Endometrial microvascular endothelial cells (primary cell): ENCODE results near the gene ZNF550. TPM values are rescaled to one million over a fixed set of nuclear protein-coding genes. Genes with fewer than 3 reads are reported as not detected.

ENCODE experiments used
- in situ Hi-C: cut with HindIII; loops from 2 replicates; pipeline ENCODE4 v1.10.0; 2017; ENCODE audit warnings: low sequenced_read_pairs, low pct_unique_long_range_greater_than_20kb; ENCODE audit errors: inconsistent ontology term
- total RNA-seq: library from RNA; depleted of rRNA; stranded (reverse); fragments of >200 nt; gene quantifications from one replicate; pipeline ENCODE4 v1.2.3, GENCODE V29; 2015; ENCODE audit errors: inconsistent ontology term

The ZNF550 gene
- total RNA-seq = 3.1 TPM

DNA sequence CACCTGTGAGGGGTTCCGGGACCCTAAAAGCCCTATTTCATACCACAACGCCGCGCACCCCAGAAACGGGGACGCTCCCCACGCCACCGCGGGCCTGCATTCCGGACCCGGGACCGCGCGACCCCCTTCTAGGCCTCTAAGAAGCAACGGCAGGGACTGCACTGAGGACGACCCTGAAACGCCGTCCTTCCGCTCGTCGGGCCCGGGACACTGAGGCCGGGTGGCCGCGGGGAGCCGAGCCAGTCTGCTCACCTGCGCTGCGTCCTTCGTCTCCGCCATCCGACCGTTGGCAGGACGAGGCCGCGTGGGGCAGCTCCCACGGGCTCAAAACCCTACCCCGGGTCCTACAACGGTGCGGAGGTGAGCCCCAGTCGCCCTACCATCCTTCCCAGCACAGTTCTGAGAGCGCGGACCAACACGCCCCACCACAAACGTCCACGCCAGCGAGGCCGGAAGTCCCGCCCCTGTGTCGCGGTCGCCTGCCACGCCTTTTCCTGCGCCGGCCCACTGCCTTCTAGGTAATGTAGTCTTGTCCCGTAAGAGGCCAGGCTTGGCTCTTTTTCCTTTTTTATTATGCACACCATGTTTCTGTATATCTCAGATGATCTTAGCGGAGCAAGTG is at the start of gene ZNF550:
Gene ZNF550, minus strand, starts transcription at position 460 of the 622 bp plus-strand sequence. Its CDS starts 181 bp downstream, at position 279.
- in situ Hi-C loops = no loop called here

DNA sequence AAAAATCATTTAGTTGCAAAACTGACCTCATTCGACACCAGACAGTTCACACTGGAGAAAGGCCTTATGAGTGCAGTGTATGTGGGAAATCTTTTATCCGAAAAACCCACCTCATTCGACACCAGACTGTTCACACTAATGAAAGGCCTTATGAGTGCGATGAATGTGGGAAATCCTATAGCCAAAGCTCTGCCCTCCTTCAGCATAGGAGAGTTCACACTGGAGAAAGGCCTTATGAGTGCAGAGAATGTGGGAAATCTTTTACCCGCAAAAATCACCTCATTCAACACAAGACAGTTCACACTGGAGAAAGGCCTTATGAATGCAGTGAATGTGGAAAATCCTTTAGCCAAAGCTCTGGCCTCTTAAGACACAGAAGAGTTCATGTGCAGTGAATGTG is 47.3 kb upstream of the ZNF550 start:
- in situ Hi-C loops = no loop called here

DNA sequence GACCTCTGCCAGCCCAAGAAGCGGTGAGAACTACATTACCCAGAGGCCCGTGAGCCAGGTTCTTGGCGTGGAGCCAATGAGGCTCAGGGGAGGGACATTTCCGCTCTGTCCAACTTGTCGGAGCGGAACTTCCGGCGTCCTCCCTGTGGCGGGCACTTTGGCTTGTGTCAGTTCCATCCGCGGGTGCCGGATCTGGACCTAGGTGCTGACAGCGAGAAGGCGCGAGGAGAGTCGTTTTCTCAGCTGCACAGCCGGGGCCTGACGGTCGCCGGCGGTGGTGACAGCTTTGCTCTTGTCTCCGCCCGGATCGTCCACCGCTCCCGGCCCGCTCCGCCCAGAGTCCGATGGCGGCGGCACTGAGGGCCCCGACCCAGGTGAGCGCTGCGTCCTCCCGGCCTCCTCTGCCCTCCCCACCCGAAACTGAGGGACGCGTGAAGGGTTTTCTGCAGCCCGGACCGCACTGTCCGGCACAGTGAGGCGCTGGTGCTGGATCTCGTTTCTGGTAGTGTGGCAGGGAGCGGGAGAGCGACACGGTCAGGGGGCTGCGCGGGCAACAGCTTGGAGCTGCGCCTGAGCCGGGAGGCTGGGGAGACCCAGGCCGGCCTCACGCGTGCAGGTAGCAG is 40.2 kb upstream of the ZNF550 start, which contains the start of gene ZNF530:
Gene ZNF530, plus strand, starts transcription at position 125 of the 623 bp plus-strand sequence. CDS start 4,461 bp downstream, outside the sequence.
- in situ Hi-C loops = no loop called here

DNA sequence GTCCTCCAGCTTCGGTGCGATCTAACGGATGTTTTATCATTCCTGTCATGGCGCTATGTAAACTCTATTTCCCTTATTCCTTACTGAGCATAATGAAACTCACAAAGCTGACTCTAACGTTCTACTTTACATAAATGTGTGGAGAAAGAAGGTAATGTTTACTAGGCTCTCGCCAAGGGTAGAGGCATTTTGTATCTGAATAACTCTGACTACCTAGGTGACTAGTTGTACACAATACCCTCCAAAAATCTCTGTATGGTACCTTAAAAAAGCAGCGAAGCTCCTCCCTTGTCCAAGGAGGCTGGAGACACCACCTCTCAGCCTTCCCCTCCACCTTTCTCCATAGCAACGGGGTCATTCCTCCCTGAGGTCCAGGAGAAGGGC is 39.7 kb upstream of the ZNF550 start:
- in situ Hi-C loops = no loop called here

DNA sequence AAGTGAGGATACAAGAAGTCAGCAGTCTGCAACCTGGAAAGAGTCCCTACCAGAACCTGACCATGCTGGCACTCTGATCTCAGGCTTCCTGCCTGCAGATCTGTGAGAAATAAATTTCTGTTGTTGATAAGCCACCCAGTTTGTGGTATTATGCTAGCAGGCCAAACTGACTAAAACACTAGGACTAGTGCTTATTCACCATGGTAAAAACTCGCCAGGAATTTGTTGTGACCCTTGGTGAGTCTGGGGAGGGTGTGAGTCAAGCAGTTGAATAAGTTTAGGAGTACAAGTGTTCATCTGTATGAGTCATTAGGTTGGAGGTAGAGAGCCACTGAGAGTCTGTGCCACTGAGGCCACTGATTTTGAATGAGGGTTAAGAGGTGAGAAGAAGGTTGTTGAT is 27.9 kb upstream of the ZNF550 start:
- in situ Hi-C loops = no loop called here

DNA sequence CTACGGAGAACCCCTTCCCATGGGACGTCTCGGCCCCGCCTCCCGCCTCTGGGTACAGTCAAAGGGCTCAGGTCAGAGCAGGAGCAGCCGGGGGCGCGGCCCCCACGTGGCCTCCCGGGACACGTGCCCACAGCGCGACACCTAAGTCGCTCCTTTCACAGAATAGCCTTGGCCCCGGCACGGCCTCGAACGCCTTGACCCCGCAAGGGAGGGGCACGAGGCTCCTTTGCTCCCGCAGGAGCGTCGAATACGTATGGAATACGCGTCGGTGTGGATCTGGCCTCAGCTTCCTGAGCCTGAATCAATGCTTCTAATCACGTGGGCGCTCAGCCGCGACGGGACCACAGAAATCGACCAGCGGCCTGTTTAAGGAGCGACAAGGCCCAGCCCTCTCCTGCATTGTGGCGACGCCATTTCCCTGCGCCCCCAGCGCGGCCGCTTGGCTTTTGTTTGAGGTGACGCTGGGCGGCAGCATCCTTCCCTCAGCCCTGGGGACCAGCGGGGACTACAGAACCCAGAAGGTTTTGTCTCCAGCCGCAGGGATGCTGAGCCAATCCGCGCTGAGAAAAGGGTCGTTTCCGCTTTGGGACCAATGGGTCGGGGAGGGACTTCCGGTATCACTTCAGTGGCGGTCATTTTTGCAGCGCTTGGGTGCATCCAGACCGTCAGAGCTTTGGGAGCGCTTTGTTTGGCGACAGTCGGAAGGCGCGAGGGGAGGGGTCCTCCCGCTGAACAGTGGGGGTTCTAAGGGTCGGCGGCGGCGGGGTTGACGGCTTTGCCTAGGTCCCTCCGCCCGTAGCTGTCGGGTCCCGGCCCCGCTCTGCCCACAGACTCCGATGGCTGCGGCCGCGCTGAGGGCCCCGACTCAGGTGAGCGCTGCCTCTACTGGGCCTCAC is 24.1 kb upstream of the ZNF550 start, which contains the start of gene ZIK1:
Gene ZIK1, plus strand, starts transcription at position 625 of the 896 bp plus-strand sequence. Its CDS starts 212 bp downstream, at position 837.
- in situ Hi-C loops = no loop called here

DNA sequence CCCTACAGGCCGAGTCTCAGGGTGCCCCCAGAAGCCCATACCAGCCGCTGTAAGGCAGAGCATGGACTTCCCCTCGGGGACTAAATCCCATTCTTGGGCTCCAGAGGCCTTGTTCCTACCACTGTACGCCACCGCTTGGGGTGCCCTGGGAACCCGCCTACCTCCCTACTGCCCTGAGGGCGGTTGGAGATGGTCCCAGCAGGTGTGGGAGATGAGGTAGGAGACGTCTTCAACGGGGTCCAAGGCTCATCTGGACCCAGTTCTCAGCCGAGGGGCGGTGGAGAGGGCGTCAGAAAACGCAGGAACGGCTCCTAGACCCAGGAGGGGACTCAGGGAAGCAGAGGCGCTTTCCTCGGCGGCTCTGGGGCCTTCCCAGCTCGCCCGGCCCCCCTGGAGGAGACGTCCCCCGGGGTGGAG is 23.4 kb upstream of the ZNF550 start:
- in situ Hi-C loops = no loop called here

DNA sequence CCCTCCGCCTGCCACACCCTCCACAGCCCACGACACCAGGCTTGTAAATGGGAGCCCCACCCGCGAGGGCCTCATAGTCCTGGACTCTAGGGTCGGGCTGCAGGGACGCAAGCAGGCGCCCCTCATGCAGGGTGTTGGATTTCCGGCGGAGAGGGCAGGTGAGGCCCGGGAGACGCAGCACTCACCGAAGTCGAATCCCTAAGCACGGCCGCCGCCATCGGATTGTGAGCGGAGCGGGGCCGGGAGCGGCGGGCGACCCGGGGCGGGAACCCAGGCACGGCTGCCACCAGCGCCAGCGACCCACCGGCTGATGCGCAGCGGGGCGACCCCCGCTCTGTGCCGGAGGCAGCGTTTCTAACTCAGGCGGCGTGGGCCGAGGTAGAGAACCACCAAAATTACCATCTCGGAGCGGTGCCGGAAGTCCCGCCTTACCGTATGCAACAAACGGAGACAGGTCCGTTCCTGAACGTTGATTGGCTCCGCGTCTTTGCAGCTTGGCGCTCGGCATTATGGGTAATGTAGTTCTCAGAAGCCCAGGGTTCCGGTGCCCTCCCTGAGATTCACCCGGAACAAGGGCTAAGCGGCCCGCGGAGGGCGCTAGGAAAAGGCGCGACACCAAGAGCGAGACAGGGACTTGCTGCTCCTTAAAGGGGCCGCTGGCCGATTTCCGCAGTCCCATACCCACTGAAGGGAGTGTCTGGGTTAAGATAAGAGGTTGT is 19.0 kb upstream of the ZNF550 start, which contains the start of gene ZNF416:
Gene ZNF416, minus strand, starts transcription at position 425 of the 719 bp plus-strand sequence. Its CDS starts 207 bp downstream, at position 218.
- in situ Hi-C loops = no loop called here

DNA sequence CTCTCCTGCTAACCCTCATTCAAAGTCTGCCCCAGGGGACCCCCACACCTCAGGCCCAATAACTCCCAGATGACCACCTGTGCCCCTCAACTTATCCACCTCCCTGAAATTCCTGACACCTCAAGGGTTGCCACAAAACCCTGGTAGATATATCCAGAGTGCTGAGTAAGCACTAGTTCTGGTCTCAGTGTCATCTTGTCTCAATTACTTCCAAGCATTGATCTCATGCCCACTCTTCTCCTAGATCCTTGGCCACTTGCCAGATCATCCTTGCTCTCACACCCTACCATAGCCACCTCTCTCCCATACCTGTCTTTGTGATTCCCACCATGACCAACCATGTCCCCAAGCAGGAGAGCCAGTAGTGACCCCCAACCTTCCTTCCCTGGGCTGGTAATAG is 17.0 kb upstream of the ZNF550 start:
- in situ Hi-C loops = no loop called here

DNA sequence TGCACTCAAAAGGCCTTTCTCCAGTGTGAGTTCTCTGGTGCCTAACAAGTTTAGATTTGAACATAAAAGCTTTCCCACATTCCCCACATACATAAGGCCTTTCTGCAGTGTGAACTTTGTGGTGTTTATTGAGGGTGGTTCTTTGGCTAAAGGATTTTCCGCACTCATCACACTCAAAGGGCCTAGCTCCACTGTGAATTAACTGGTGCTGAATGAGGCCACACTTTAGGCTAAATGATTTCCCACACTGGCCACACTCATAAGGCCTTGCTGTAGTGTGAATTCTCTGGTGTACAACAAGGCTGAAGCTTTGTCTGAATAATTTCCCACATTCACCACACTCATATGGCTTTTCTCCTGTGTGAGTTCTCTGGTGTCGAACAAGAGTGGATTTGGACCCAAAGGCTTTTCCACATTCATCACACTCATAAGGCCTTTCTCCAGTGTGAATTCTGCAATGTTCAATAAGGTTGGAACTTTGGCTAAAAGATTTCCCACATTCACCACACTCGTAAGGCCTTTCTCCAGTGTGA is 12.8 kb upstream of the ZNF550 start:
- in situ Hi-C loops = no loop called here

DNA sequence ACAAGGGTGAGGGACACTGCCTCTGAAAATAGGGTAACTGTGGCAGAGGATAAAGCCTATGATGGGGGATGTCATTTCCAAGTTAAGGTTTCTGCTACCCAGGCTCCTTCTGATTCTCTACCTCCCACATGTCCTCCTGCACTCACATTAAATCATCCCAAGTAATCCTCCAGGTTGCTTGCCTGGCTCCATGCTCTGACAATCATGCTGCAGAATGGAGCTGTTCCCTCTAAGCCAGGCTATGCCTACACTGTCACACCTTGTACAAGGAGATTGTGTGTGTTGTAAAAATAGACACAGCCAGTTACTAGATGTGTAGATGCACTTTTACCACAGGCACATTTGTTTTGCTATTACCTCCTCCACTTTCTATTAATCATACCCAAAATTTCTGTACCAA is 11.0 kb upstream of the ZNF550 start:
- in situ Hi-C loops = no loop called here

DNA sequence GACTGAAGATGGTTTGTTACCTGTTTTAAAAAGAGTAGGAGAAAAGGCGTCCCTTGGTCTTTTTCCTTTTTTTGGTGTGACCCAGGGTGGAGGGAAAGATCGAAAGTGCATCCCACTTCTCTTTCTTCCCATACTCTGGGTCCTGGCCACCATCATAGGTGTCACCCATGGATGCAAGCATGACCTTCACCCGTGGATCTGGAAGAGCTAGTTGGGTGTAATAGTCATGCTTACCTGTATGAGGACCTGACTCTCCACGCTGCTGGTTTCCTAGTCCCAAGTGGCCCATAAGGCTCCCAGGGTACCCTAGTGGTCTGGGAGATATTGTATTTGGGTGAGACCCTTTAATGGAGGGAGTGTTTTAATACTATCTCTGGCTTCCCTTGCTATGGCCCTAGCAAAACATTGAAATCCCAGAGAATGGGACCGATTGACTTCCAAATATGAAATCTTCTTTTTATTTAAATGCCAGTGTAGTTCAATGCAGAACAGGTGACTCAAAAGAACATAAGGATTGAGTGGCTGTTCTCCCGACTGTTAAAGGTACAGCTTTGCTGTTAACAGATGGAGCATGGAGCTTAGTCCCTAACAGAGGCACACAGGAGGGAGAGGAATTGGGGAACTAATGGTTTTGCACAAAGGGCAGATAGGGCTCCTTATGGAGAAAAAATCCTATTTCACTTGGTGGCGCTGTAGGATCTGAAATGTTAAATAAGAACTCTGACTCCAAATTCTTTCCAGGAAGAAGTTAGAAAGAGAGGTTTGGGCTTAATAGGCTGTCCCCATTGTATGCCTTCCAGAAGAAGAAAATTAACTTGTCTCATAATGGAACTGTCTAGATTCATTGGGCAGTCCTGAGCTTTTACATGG is 7.0 kb upstream of the ZNF550 start:
- in situ Hi-C loops = no loop called here

DNA sequence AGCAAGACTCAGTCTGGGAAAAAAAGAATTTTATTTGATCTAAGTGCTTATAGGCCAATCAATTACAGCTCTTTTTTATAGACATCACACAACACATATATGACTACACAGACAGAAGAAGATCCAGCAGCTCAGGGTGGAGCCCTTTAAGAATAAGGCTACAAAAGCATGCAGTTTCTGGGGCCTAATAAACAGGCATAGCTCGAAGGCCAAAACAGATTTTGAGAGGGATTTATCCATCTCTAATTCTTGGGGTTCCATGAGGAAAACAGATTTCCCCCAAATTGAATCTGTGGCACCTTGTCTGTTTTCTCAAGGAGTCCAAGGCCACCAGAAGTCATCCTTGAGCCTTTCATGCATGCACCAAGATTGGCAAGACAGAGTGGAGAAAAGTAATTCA is 3.9 kb upstream of the ZNF550 start:
- in situ Hi-C loops = no loop called here

DNA sequence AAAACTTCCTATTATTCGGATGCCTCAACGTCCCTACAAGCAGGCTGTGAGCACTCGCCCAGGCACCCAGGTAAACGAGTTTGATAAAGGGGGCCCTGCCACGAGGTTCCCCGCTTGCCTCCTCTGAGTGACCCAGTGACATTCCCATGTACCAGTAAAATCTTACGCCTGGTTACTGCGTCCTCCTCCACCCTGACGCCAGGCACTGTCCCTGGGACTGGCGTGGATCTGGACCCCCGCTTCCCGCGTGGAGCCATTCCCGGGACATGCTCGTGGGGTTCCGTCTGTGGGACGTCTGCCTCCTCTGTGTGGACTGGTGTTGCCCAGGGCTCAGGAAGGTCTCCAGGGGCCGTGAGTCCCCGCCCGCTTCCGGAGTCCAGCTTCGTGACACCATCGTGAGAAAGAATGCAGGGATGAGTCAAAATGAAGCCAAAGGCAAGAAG is 407 bp upstream of the ZNF550 start:
- in situ Hi-C loops = no loop called here

DNA sequence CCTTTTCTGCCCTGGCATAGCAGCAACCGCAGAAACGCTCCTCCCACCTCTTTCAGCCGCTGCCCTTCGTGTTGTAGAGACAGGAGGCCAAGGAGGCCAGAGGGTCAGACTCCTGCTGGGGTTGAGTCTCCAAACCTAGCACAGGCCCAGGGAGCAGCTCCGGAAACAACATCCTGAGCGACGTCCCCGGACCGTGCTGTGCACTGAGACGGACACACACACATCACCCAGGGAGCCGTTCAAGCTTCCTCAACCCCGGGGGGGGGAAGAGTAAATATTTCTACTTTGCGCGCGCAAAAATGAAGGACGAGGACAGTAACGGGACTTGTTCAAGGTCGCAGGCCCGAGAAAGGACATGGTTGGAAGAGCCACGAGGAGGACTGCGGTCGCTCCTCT is 657 bp downstream of the ZNF550 start:
- in situ Hi-C loops = no loop called here

DNA sequence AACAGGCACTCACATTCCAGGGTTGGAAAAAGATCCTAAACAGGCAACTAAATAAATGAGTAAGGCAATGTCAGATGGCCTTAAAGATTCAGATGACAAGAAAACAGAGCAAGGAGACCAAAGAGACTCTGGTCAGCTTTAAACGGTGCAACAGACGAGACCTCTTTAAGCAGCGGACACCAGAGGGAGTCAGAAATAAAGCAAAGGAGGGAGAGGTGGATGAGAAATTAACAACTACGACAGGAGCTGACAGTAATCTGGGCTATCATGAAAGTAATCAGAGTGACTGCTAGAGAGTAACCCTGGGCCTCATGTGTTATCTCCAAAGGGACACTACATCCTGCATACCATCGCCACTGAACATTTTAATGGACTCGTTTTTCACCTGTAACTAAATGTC is 1.1 kb downstream of the ZNF550 start:
- in situ Hi-C loops = no loop called here

DNA sequence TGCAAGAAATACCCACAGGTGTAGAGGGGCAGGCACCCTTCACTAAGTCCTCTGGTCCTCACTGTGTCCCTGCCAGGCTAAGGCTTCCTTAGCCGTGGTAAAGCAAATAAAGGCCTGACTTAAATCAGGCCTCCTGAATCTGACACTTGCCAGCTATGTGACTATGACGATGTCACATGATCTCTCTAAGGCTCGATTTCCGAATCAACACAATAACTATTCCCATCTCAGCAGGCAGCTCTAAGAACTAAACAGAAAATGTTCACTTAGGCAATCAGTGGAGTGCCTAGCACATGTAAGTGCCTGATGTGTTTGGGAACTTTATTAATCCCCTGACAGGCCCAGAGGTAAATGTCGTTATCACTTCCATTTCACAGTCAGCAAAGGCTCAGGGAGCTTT is 2.0 kb downstream of the ZNF550 start:
- in situ Hi-C loops = no loop called here

DNA sequence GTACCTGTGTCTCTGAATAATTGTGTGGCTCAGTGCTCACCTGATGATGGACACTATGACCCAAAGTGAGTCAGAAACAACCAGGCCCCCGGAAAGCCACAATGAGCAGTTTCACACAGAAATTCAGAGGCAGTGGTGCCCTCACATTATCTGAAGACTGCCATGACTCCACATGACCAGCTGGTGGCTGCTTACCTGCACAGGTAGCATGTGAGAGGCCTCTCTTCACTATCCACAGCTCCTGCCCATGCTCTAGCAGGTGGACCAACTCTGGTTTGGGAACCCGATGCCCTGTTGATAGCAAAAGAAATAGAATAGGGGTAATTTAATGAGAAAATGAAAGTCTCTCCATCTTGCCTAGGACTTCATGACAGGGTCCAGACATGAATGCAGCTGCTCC is 7.2 kb downstream of the ZNF550 start:
- in situ Hi-C loops = no loop called here
